IPS DF 4.7 (cell line): Measurements from ENCODE around the gene KLHL22.
"Not testable (repeated sequence)": the region's sequence is repeated elsewhere in the genome, so short reads cannot be mapped to it uniquely, and the experiment has no call there.

Experiments
- DNase-seq: peaks from one replicate; pipeline ENCODE4 v3.0.0-alpha.2; 2013; ENCODE audit warnings: low spot score; ENCODE audit errors: extremely low read depth

KLHL22 gene

GRCh38 chr22:20504293-20504922, 8.8 kb upstream of the KLHL22 start:
- DNase-seq: not testable (repeated sequence)

DNA sequence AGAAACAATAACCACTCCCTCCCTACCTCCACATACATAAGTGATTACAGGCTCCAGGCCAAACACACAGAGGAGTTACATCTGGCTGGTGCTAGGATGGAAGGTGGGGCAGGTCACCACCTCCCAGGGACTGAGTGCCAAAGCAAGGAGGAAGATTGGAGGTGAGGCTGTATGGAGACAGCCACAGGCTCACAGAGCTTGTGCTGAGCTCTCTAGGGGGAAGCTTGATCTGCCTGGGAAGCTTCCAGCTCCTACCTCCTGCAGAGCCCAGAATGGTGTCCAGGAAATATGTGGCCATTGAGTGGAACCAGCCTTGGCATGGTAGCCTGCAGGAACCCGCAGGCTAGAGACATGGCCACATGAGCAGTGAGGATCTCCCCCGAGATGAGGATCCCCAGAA, 8.2 kb upstream of the KLHL22 start:
- DNase-seq: no peak

DNA sequence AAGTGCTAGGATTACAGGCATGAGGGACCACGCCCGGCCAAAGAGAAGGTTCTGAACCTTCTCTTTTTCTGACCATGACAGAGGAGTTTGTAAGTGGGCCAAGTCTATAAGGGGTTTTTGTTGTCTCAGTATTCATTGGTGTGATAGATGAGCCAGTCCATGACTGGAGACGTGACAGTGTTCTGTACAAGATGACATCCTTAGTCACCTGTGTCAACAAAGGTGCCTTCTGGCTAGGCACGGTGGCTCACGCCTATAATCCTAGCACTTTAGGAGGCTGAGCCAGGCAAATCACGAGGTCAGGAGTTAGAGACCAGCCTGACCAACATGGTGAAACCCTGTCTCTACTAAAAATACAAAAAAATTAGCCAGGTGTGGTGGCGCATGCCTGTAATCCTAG, 4.2 kb upstream of the KLHL22 start:
- no peak for DNase-seq

DNA sequence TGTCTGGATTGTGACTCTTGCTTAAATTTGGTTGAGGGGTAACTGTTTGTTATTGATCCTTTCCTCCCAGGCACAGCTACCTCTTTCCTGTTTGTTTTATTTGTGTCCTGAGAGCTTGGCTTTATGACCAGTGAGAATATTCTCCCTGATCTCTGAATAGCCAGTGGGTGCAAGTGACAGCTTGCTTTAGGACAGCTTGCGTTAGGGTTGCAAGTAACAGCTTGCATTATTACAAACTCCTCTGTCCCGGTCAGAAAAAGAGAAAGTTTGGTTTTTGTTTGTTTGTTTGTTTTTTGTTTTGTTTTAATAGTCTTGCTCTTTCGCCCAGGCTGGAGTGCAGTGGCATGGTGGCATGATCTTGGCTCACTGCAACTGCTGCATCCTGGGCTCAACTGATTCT, 3.3 kb upstream of the KLHL22 start:
- no peak for DNase-seq

- no peak for DNase-seq
These were observed 1.8 kb upstream of the KLHL22 start for GRCh38 chr22:20497426-20497825.

DNA sequence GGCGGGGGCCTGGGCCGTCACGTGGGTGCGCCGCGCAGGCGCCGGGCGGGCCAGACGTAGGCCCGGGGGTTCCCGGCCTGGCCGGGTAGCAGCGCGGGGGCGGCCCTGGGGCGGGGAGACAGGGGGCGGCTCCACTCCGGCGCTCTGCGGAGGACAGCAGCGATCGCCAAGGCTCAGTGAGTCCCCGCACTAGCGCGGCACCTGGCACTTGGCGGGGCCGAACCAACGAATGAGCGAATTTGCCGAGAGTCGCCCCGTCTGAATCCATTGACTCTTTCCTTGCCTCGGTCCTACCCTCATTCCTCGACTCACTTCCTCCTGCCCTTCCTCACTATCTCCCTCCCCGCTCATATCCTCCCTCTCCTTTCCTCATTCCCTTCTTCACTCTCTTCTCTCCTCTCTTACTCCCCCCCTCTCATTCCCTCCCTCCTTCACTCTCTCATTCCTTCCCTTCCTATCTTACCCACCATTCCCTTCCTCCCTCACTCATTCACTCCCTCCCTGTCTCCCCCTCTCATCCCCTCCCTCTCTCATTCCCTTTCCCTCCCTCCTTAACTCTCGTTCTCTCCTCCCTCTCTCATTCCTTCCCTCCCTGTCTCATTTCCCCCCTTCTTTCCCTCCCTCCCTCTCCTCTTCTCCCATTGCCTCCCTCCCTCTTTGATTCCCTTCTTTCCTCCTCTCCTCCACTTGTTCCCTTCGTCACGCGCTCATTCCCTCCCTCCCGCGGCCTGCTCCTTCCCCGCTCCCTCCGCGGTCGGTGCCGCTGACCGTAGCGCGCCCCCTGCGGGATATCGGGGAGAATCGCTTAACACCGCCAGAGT, 476 bp upstream of the KLHL22 start:
- DNase-seq: peak; percentile 68

DNA sequence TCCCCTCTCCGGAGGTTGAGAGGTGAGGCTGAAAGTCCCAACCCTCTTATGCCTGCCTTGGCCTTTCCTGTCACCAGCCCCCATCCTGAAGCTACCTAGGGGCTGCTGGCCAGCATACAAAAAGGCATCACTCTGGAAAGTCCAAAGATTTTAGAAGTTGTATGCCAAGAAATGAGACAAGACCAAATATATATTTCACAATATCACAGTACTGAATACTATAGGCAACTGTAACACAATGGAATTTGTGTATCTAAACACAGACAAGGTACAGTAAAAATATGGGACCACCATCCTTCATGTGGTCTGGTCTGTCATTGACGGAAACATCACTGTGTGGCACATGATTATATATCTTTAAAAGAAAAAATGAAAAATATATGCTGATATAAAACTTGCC, 4.2 kb downstream of the KLHL22 start:
- no peak for DNase-seq

DNA sequence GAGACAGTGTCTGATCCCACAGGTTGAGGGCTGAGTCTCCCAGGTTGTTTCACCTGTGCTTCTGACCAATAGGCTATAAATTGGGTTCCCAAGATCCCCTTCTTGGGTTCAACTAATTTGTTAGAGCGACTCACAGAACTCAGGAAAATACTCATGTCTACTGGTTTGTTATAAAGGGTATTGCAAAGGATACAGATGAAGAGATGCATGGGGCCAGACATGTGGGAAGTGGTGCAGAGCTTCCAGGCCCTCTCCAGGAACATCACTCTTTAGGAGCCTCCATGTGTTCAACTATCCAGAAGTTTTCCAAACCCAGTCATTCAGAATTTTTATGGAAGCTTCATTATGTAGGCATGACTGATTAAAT, 4.7 kb downstream of the KLHL22 start:
- DNase-seq: no peak

DNA sequence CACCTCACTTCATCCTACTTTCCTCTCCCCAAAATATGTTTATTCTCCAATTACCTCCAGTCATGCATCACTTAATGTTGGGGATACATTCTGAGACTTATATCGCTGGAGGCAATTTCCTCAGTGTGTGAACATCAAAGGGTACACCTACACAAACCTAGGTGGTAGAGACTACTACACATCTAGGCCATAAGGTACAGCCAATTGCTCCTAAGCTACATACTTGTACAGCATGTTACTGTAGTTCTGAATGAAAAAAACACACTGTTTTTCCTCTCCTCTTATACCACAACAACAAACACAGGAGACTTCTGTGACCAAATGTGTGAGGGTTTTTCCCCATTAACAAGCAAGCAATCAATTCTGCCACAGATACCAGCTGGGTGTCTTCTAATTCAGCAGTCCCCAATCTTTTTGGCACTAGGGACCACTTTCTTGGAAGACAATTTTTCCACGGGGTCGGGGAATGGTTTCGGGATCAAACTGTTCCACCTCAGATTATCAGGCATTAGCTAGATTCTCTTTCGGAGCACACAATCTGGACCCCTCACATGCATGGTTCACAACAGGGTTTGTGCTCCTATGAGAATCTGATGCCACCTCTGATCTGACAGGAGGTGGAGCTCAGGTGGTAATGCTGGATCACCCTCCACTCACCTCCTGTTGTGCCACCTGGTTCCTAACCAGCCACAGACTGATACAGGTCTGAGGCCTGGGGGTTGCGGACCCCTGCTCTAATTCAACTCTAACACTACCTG, 5.2 kb downstream of the KLHL22 start:
- no peak for DNase-seq

DNA sequence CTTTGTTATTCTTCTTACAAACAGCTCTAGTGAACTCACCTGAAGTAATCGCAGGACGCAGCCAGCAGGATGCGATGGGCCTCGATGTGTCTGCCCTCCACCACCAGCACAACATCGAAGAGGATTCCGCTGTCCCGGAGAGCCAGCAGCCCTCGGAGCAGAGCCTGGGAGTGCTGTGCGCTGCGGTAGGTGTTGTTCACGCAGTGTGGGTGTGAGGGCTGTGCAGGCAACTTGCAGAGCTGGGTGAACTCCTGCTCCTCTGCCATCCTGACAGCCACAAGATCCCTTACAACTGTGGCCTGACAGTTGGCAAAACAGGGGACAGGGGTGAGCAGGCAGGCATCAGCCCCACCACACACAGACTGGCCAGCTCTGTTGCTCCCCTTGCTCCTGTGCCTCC, 6.6 kb downstream of the KLHL22 start:
- no peak for DNase-seq

DNA sequence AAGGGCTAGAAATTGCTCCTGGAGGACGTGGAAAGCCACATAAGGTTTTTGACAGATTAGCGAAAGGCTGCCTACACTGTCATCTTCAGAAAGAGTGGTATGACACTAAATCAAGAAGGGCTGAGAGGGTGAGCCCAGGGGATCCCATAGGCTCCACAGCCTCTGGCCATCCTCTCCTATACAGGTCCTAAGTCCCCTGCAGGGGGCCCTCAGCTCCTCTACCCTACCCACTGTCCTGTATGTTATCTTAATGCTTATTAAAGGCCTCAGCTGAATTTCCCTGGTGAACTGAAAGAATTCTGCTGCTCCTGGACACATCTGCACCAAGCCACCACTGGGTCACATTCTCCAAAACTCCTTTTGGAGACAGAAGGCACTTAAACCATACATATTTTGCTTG, 7.9 kb downstream of the KLHL22 start:
- no peak for DNase-seq

DNA sequence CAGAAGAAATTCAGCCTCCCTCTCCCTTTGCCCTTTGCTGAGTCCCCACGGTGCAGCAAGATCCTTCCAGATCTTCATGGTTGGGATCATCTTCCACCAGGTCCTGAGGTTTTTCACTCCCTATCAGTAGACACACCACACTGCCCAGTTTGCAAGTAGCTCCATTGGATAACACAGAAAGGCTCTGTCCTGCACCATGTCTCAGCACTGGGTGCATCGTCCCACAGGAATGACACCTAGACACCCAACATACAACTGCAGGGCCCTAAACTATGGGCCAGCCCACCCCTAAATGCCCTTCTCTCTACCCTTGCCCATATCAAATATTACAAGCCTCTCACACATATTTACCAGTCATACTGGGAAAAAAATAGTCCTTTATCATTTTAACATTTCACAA, 9.4 kb downstream of the KLHL22 start:
- DNase-seq: no peak

DNA sequence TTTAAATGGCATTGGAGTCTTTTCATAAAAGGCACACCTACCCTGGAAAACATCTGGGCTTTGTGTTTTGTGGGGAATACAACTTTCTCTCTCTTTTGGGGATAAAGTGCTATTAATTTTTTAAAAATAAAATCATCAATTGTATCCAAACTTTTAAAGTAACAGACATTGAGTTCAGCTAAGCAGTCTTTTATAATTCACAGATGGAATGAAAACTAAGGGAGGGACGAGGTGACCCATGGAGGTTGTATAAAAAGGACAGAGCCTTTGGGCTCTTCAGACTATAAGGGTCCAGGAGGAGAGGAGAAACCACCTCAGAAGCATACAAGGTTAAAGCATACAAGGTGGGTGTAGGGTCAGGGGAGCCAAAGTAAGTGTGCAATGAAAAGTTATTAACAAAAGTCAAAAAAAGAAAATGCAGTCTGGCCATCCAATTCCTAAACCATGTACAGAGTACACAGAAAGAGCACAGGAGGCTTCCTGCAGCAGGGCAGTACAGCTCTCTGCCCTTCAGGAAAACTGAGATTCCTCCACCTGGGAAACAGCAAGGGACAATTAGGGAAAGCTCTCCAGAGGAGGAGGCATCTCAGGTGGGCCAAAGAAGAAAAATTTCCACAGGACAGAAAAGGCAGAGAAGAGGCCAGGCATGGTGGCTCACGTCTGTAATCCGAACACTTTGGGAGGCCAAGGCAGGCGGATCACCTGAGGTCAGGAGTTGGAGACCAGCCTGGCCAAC, 10.5 kb downstream of the KLHL22 start:
- DNase-seq: no peak

- no peak for DNase-seq
These were observed 11.8 kb downstream of the KLHL22 start for GRCh38 chr22:20483771-20484170.

DNA sequence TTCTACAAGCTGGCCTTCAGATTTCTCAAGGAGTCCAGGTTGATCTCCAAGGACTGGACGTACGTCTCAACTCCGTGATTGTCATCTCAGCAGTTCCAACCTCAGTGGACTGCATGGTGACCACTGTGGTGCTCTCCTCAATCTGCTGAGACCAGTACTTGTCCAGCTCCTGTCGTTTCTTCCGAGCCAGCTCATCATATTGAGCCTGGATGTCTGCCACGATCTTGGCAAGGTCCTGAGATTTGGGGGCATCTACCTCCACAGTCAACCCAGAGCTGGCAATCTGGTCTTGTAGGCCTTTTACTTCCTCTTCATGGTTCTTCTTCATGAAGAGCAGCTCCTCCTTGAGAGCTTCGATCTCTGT, 12.5 kb downstream of the KLHL22 start:
- not testable (repeated sequence) for DNase-seq

DNA sequence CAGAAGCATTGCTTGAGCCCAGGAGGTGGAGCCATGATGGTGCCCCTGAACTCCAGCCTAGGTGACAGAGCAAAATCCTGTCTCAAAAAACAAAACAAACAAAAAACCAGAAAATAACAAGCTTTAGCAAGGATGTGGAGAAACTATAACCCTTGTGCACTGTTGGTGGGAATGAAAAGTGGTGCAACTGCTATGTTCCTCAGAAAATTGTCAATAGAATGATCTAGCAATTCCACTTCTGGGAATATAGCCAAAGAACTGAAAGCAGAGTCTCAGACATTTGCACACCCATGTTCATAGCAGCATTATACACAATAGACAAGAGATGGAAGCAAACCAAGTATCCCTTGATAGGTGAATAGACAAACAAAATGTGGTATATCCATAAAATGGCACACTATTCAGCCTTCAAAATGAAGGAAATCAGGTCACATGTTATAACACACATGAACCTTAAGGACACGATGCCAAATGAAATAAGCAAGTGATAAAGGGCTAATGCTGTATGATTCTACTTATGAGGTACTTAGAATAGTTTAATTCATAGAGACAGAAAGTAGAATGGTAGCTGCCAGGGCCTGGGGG, 15.9 kb downstream of the KLHL22 start:
- DNase-seq: no peak

- DNase-seq: not testable (repeated sequence)
These were observed 17.5 kb downstream of the KLHL22 start for GRCh38 chr22:20478059-20478458.

DNA sequence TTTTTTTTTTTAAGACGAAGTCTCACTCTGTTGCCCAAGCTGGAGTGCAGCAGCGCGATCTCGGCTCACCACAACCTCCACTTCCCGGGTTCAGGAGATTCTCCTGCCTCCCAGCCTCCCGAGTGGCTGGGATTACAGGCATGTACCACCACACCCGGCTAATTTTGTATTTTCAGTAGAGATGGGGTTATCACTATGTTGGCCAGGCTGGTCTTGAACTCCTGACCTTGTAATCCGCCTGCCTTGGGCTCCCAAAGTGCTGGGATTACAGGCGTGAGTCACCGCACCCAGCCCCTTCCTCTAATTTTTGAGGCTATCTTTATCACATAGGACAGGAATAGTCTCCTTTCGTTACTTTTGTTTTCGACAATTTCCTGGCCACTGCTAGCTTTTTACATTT, 20.0 kb downstream of the KLHL22 start:
- not testable (repeated sequence) for DNase-seq

GRCh38 chr22:20475115-20475436, 20.5 kb downstream of the KLHL22 start:
- no peak for DNase-seq

DNA sequence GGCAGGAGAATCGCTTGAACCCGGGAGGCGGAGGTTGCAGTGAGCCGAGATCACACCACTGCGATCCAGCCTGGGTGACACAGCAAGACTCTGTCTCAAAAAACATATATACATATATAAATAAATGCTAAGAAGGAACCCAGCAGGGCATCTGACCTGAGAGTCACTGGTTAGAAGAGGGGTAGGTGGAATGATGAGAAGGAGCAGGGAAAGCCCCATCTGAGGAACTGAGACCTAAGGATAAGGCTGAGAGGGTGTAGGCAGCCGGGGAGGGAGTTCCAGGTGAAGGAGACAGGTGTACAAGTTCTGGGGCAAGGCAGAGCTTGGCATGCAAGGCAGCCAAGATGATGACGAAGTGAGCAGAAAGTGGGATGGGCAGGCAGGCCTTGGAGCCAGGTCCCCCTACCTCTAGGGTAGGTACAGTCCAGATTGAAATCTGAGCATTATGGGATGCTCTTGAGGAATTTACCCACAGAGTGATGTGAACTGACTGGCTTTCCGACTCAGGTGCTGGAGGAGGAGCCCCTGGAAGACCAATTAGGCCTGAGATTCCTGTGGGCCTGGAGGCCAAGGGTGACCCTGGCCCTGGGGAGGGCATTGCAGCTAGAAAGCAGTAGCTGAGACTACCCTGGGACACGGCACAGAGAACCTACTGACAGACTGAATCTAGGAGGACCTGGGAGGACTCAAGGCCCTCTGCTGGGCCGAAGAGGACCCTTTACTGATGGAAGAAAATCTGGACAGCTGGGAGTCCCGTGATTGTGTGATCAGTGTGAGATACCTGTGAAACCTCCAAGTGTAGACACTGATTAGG, 22.8 kb downstream of the KLHL22 start:
- no peak for DNase-seq
